IgD-negative memory B cell (primary cell): ENCODE measurements around the gene CENPP. TPM values are rescaled to one million over a fixed set of nuclear protein-coding genes. Genes with fewer than 3 reads are reported as not detected.

Experiments
- H3K27ac Mint-ChIP-seq, 3 donors: one replicate each; pipeline ENCODE4 v1.8.0; 2020 to 2022; ENCODE audit warnings: mild to moderate bottlenecking in 3 of 3, mixed read lengths in 3 of 3, moderate library complexity in 1 of 3
- H3K27me3 Mint-ChIP-seq: one replicate; pipeline ENCODE4 v1.8.0; 2021; ENCODE audit warnings: mixed read lengths
- H3K36me3 Mint-ChIP-seq: one replicate; pipeline ENCODE4 v1.8.0; 2020; ENCODE audit warnings: mild to moderate bottlenecking, mixed read lengths
- H3K4me1 Mint-ChIP-seq, 3 donors: one replicate each; pipeline ENCODE4 v1.8.0; 2020 to 2022; ENCODE audit warnings: mixed read lengths in 3 of 3, mild to moderate bottlenecking in 1 of 3
- H3K4me3 Mint-ChIP-seq, 4 donors: one replicate each; pipeline ENCODE4 v1.8.0; 2020 to 2022; ENCODE audit warnings: mild to moderate bottlenecking in 4 of 4, mixed read lengths in 4 of 4, moderate library complexity in 3 of 4
- H3K9me3 Mint-ChIP-seq, 3 donors: one replicate each; pipeline ENCODE4 v1.8.0; 2020 to 2021; ENCODE audit warnings: mixed read lengths in 3 of 3, mild to moderate bottlenecking in 1 of 3
- polyA plus RNA-seq: library from polyadenylated mRNA; unstranded; fragments of 300-500 nt; fragmentation: Illumina TruSeq; gene quantifications from one replicate; pipeline ENCODE4 v1.2.3, GENCODE V29; 2021

CENPP gene
- polyA plus RNA-seq, 1 donor from 2014 or later = 1.9 TPM

DNA sequence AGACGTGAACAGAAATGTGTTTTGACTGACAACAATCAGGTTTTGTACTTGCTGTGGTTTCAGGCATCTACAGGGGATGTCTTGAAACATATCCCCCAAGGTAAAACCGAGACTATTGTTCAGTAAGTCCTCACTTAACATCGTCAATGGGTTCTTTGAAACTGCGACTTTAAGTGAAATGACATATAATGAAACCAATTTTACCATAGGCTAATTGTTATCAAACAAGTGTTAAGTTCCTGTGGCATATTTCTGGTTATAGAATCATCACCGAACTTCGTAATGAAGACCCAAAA, 114.9 kb downstream of the CENPP start:
- H3K27ac Mint-ChIP-seq = no peak overlapping the region

DNA sequence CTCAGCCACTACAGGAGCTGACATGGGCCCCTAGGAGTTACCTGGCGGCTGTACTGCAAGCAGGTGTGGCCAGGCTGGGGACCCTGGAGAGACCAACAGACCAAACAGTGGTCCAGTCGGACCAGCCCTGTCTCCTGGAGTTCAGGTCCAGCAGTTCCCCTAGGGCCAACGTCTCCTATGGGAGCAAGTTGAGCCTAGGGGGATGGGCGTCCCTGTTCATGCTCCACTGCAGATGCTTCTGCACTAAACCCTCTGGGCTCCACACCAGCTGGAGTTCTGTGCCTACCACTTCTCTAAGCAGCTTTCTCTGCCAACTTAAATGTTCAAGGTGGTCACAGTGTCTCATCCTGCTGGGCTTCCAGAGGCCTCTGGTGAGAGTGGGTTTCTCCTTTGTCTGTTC, 119.1 kb downstream of the CENPP start:
- H3K27me3 Mint-ChIP-seq = no peaks in the 10 kb centered on the region
- no peak overlapping the region for H3K27ac Mint-ChIP-seq
- H3K4me3 Mint-ChIP-seq = no peak overlapping the region
- H3K4me1 Mint-ChIP-seq = peaks cover 0 to 2% (median 2%) of the 10 kb centered on the region in 3 donors
- H3K9me3 Mint-ChIP-seq = no peaks in the 10 kb centered on the region
- H3K36me3 Mint-ChIP-seq = no peaks in the 10 kb centered on the region

More for the DNA sequence above, 114.9 kb downstream of the CENPP start:
- H3K4me1 Mint-ChIP-seq = peaks cover 0 to 2% (median 2%) of the 10 kb centered on the region in 3 donors
- H3K27me3 Mint-ChIP-seq = no peaks in the 10 kb centered on the region
- H3K9me3 Mint-ChIP-seq = no peaks in the 10 kb centered on the region
- H3K36me3 Mint-ChIP-seq = no peaks in the 10 kb centered on the region
- H3K4me3 Mint-ChIP-seq = no peak overlapping the region

GRCh38 chr9:92446536-92446935, 120.8 kb downstream of the CENPP start:
- no peak overlapping the region for H3K27ac Mint-ChIP-seq
- no peaks in the 10 kb centered on the region for H3K4me1 Mint-ChIP-seq
- no peak overlapping the region for H3K4me3 Mint-ChIP-seq
- H3K27me3 Mint-ChIP-seq = no peaks in the 10 kb centered on the region
- H3K9me3 Mint-ChIP-seq = no peaks in the 10 kb centered on the region
- no peaks in the 10 kb centered on the region for H3K36me3 Mint-ChIP-seq

DNA sequence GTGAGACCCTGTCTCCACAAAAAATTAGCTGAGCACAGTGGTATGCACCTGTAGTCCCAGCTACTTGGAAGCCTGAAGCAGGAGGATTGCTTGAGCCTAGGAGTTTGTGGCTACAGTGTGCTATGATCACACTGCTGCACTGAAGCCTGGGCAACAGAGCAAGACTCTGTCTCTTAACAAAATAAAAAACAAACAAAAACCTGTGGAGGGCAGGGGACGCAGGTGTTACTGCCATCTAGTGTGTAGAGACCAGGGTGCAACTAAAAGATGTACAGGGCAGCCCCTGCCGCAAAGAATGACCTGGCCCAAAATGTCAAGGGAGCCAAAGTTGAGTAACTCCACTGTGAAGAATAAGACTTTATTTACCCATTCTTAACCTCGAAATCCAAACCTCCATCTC, 129.5 kb downstream of the CENPP start:
- Mint-ChIP-seq H3K27me3 (no peaks in the 10 kb centered on the region), H3K4me1 (no peaks in the 10 kb centered on the region), H3K36me3 (no peaks in the 10 kb centered on the region), H3K27ac (no peak overlapping the region), H3K4me3 (no peak overlapping the region), H3K9me3 (no peaks in the 10 kb centered on the region)

- Mint-ChIP-seq H3K27ac (no peak overlapping the region), H3K4me3 (no peak overlapping the region), H3K27me3 (no peaks in the 10 kb centered on the region), H3K9me3 (no peaks in the 10 kb centered on the region), H3K36me3 (no peaks in the 10 kb centered on the region), H3K4me1 (no peaks in the 10 kb centered on the region)
These were observed 131.8 kb downstream of the CENPP start for GRCh38 chr9:92457576-92457975.

DNA sequence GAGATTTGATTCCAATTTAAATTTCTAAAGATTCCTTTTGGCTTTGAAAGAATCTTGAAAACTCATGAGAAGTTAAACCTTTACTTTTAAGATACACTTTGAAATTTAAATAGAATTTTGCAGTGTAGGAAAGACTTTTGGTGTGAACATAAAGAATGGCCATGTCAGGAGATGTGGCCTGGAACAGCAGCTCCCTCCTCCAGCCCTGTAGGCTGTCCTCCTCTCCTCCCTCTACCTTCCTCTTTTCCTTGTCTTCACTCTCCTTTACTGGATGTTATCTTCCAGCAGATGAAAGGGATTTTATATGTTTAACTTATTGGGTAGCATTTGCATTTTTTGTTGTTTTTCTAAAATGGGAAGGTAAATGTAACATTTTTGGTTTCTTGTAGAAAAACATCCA, 137.6 kb downstream of the CENPP start:
- Mint-ChIP-seq H3K4me1 (no peaks in the 10 kb centered on the region), H3K4me3 (no peak overlapping the region), H3K9me3 (no peaks in the 10 kb centered on the region), H3K27ac (no peak overlapping the region), H3K36me3 (no peaks in the 10 kb centered on the region), H3K27me3 (no peaks in the 10 kb centered on the region)

- H3K27ac Mint-ChIP-seq = no peak overlapping the region
- no peaks in the 10 kb centered on the region for H3K27me3 Mint-ChIP-seq
- no peaks in the 10 kb centered on the region for H3K36me3 Mint-ChIP-seq
- H3K9me3 Mint-ChIP-seq = no peaks in the 10 kb centered on the region
- no peak overlapping the region for H3K4me3 Mint-ChIP-seq
- H3K4me1 Mint-ChIP-seq = no peaks in the 10 kb centered on the region
These were observed 138.2 kb downstream of the CENPP start for GRCh38 chr9:92463984-92464383.

GRCh38 chr9:92467041-92467440, 141.3 kb downstream of the CENPP start:
- Mint-ChIP-seq H3K27ac (no peak overlapping the region), H3K36me3 (no peaks in the 10 kb centered on the region), H3K27me3 (no peaks in the 10 kb centered on the region), H3K4me3 (no peak overlapping the region), H3K9me3 (no peaks in the 10 kb centered on the region), H3K4me1 (no peaks in the 10 kb centered on the region)

GRCh38 chr9:92467511-92467910, 141.8 kb downstream of the CENPP start:
- no peak overlapping the region for H3K27ac Mint-ChIP-seq
- H3K36me3 Mint-ChIP-seq = no peaks in the 10 kb centered on the region
- no peaks in the 10 kb centered on the region for H3K9me3 Mint-ChIP-seq
- H3K4me1 Mint-ChIP-seq = no peaks in the 10 kb centered on the region
- no peak overlapping the region for H3K4me3 Mint-ChIP-seq
- no peaks in the 10 kb centered on the region for H3K27me3 Mint-ChIP-seq

DNA sequence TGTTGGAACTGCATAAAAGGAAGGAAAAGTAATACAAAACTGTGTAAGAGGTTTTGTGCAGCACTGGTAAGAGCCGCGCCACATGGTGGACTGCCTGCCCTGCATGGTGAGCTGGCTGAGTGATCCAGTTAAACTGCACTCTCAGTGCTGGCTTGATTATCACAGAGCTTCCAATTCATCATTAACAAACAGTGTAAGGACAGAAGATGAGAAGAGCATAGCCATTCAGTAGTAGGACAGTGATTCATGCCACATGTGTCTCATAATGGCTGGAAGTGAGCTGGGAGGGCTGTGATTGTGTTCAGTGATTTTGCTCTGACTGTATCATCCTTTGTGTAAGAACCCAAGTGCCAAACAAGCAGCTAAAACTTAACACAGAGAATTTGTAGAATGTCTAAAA, 142.5 kb downstream of the CENPP start:
- Mint-ChIP-seq H3K27me3 (no peaks in the 10 kb centered on the region), H3K27ac (no peak overlapping the region), H3K4me1 (no peaks in the 10 kb centered on the region), H3K36me3 (no peaks in the 10 kb centered on the region), H3K9me3 (no peaks in the 10 kb centered on the region), H3K4me3 (no peak overlapping the region)

- H3K36me3 Mint-ChIP-seq = no peaks in the 10 kb centered on the region
- H3K4me3 Mint-ChIP-seq = no peak overlapping the region
- H3K27me3 Mint-ChIP-seq = no peaks in the 10 kb centered on the region
- no peaks in the 10 kb centered on the region for H3K9me3 Mint-ChIP-seq
- no peak overlapping the region for H3K27ac Mint-ChIP-seq
- H3K4me1 Mint-ChIP-seq = no peaks in the 10 kb centered on the region
These were observed 148.8 kb downstream of the CENPP start for GRCh38 chr9:92474587-92474986.

DNA sequence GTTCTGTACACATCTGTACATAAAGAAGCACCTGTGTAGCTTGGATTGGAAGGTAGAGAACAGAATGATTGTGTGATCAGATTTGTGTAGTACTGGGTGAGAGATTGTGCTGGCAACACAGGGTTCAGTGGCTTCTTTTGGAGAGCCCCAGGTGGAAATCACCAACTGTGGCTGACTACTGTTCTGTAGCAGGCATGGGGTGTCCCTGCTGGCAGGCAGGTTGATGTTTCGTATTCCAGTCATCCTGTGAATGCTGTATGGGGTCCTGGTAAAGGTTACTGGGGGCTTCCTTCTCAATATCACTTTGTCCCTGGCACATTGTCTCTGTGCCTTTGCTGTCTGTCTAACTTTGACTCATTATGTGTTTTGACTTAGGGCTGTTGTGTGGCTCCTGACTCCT, 151.2 kb downstream of the CENPP start:
- H3K27ac Mint-ChIP-seq = no peak overlapping the region

GRCh38 chr9:92478783-92479182, 153.0 kb downstream of the CENPP start:
- Mint-ChIP-seq H3K36me3 (no peaks in the 10 kb centered on the region), H3K9me3 (no peaks in the 10 kb centered on the region), H3K27ac (no peak overlapping the region), H3K4me3 (no peak overlapping the region), H3K4me1 (peaks cover 0 to 3% (median 0%) of the 10 kb centered on the region in 3 donors), H3K27me3 (no peaks in the 10 kb centered on the region)

More for the DNA sequence above, 151.2 kb downstream of the CENPP start:
- Mint-ChIP-seq H3K27me3 (no peaks in the 10 kb centered on the region), H3K4me1 (peaks cover 0 to 3% (median 0%) of the 10 kb centered on the region in 3 donors), H3K36me3 (no peaks in the 10 kb centered on the region), H3K9me3 (no peaks in the 10 kb centered on the region), H3K4me3 (no peak overlapping the region)

DNA sequence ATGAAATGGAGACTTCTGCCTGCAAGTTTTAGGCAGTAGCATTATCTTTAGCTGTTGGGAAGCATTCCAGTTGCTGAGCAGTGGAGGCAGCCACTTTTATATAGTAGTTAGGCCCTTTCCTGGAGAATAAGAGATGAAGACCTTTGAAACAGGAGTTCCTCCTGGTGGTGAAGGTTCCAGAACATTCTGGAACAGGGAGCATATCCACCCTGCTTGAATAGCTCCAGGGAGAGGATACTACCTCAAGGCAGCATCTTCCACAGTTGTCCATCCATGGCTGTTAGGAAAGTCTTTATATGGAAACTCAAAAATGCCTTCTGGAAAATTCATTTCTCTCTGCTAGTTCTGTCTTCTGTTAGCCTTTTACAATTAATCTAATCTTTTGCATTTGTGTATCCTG, 153.6 kb downstream of the CENPP start:
- no peak overlapping the region for H3K27ac Mint-ChIP-seq
- H3K9me3 Mint-ChIP-seq = no peaks in the 10 kb centered on the region
- H3K27me3 Mint-ChIP-seq = no peaks in the 10 kb centered on the region
- H3K4me3 Mint-ChIP-seq = no peak overlapping the region
- H3K4me1 Mint-ChIP-seq = peaks cover 0 to 3% (median 0%) of the 10 kb centered on the region in 3 donors
- H3K36me3 Mint-ChIP-seq = no peaks in the 10 kb centered on the region

DNA sequence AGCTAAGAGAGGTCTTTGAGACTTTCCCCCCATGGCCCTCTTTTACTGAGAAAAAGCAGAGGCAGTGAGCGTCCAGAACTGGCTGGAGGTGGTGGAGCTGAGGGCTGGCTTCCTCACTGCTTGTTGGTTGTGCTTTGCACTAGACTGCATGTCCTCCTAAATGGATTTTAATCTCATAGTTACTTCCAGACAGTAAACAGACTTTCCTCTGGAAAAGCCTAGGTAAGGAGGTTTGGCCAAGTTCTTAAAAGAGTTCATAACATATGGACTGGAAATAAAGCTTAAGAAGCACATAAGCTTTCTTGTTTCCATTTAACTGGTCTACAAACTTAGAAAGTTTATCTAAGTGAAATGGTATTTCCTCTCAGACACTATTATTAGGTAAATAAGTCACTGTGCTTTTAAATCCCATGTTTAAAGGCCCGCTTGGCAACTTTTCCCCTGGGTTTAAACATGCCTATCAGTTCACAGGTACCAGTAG, 154.6 kb downstream of the CENPP start:
- Mint-ChIP-seq H3K36me3 (no peaks in the 10 kb centered on the region), H3K4me1 (peaks cover 0 to 3% (median 0%) of the 10 kb centered on the region in 3 donors), H3K9me3 (no peaks in the 10 kb centered on the region), H3K27me3 (no peaks in the 10 kb centered on the region), H3K27ac (no peak overlapping the region), H3K4me3 (no peak overlapping the region)

- Mint-ChIP-seq H3K27me3 (no peaks in the 10 kb centered on the region), H3K9me3 (no peaks in the 10 kb centered on the region), H3K4me3 (no peak overlapping the region), H3K36me3 (no peaks in the 10 kb centered on the region), H3K4me1 (peaks cover 0 to 3% (median 0%) of the 10 kb centered on the region in 3 donors), H3K27ac (no peak overlapping the region)
These were observed 155.4 kb downstream of the CENPP start for GRCh38 chr9:92480986-92481633.
